ENCODE data around the gene ADPGK. TPM values are rescaled to one million over a fixed set of nuclear protein-coding genes. Genes with fewer than 3 reads are reported as not detected.

Gene ADPGK
- 71.5 to 78.9 TPM (median 75.8 TPM) in 5 replicates for total RNA-seq (2022; extraction: Qiagen RNA extraction; ENCODE audit: low read depth)

DNA sequence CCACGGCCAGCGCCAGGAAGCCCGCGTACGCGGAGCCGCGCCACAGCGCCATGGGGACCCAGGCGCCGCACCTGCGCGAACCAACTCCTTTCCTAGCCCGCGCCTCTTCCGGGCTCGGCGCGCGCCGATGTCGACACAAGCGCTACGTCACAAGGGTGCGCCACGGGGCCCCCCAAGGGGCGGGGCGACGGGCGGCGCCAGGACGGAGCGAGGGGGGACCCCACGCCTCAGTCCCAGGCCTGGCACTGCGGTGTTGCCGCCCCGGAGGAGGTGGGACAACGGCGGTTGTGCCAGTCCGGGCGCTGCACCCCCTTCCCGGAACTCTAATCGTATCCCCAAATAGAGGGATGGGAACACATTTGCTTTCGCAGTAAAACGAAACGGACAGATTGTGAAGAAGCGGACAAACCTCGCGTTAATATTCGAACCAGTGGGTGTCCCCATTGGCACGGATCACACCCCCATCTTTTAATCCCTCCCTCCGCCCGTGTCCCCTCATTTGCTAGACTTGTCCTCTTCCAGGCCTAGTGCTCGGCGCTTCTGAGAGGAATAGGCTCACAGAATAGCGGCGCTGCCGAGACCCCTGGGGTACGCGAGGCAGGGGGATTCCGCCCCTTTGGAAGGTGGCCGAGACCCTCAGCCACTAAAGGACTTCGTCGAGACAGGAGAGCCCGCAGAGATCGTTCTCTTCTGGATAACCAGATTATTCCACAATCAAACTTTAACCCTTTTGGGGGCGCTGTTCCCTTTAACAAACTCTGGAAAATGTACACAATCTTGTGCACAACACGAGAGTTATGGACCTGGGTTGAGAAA lies at the start of gene ADPGK:
TSS of gene ADPGK (minus strand) at position 119 of the 816 bp plus-strand sequence. CDS start at position 52, 67 bp downstream.

Other genes starting within 250 kb of the ADPGK start
- 0.08 TPM in 1 of 5 replicates, not detected in the others for gene GOLGA6B, start 129.1 kb downstream of the ADPGK start, total RNA-seq (2022; extraction: Qiagen RNA extraction; ENCODE audit: low read depth)
- gene HIGD2B, start 97.6 kb downstream of the ADPGK start, total RNA-seq (2022; extraction: Qiagen RNA extraction; ENCODE audit: low read depth): not detected in 5 replicates
- 14.4 to 18.8 TPM (median 17.8 TPM) in 5 replicates for gene BBS4, start 97.6 kb downstream of the ADPGK start, total RNA-seq (2022; extraction: Qiagen RNA extraction; ENCODE audit: low read depth)